ENCODE data around the gene CHRNA9.

The CHRNA9 gene

DNA sequence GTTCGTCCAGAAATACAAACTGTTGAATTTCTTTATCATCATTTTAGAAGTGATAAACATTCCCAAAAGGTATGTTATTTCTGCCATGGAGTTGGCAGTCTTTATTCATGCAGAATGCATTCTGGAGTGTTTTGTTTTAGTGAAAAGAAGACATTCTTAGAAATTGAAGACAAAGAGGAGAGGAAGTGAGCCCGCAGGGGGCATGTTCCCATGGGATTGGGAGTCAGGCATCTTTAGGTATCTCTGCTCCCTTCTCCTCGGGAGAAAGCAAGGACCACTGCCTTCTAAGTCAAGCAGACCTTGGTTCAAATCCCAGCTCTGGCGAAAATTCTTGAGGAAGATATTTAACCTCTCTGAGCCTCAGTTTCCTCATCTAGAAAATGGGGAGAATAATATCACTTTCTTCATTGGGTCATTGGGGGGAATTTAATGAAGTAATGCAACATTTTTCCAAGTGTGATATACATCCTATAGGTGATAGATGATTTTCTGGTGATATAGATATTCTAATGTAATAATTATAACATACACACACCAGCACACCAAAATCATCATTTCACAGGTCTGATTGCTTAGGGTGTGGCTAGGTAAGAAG lies 26.5 kb upstream of the CHRNA9 start:
- DNase-seq (ENCODE audit: low read depth, low spot score): no peak

DNA sequence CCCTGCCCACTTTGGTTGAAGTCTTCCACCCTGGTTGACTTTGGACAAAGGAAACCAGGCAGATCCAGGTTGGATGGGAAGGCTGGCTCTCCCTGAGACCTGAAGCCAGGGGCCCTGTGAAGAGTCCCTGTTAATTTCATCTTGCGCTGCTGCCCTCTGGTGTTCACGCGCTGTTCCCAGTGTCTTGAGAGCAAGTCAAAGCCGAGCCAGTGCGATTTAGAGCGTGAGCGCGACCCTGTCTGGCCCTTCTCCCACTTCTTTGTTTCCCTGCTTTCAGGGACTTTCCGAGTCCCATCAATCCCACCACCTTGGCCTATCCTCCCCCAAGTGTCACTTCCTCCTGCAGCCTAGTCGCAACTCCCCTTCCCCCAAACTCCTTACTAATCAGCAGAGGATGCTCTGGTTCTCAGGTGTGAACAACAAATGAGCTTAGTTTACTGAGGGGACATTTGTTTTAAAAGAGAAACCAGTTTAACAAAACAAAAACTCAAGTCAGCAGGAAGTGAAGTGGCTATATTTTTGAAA lies 25.8 kb upstream of the CHRNA9 start:
- peak; percentile 94 for DNase-seq (ENCODE audit: low read depth, low spot score)

DNA sequence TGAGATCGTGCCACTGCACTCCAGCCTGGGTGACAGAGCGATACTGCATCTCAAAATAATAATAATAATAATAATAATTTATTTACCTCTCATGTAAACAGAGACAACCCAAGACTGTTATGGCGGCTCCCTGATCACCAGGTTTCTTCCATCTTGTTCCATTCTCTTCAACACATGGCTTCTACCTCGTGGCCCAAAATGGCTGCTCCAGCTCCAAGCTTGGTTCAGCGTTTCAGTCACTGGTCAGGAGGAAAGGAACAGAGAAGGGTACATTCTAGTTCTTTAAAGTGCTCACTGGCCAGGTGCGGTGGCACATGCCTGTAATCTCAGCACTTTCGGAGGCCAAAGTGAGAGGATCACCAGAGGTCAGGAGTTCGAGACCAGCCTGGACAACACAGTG lies 24.9 kb upstream of the CHRNA9 start:
- no peak for DNase-seq (ENCODE audit: low read depth, low spot score)

DNA sequence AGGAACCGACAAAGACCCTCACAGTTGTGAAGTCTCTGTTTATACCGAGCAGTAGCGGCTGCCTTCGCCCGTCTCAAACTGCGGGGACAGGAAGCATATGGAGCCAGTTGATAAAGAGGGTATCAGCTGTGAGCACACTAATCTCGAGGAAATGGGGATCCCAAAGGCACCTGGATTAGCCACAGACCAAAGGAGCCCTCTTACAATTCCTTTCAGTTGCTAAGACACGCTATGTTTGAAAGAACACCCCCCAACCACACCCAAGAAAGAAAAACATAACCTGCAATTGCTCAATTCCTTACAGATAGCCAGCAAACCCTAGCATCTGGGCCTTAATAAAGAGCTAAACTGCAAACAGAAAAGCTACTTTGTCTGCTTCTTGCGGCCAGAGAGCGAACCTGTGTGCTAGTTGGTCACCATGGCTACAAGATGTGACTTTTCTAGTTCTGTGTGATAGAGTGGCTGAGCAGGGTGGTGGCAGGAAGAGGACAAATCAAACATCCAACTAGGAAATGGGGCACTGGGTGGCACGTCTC lies 23.3 kb upstream of the CHRNA9 start:
- no peak for DNase-seq (ENCODE audit: low read depth, low spot score)

DNA sequence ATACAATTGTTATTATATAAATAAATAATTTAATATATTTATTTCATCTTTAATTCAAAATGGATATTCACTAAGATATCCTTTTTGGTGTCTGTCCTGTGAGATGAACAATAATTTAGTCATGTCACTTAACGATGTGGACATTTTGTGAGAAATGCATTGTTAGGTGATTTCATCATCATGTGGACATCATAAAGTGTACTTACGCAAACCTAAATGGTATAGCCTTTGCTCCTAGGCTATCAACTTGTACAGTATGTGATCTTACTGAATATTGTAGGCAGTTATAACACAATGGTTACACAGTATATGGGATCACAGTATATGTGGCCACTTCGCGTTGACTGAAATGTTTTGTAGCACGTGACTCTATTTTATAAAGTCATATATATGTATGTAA lies 20.2 kb upstream of the CHRNA9 start:
- no peak for DNase-seq (ENCODE audit: low read depth, low spot score)

DNA sequence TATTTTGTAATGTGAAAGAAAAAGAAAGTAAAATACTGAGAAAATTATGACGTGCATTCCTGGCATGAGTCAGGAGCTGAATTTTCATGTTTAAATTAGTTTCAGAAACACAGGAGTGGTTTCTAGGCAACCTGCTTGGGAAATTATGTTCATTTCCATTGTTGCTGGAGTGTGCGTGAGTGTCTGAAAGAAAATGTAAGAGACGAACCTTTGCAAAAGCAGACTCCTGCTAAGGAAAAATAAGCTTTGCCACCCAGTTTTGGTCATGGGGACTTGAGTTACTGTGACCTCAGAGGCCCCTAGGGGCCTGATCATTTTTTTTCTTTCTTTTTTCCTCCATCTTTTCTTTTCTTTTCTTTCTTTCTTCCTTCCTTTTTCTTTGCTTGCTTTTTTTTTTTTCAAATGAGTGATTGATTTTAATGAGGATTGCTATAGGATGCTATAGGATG lies 18.8 kb upstream of the CHRNA9 start:
- no peak for DNase-seq (ENCODE audit: low read depth, low spot score)

DNA sequence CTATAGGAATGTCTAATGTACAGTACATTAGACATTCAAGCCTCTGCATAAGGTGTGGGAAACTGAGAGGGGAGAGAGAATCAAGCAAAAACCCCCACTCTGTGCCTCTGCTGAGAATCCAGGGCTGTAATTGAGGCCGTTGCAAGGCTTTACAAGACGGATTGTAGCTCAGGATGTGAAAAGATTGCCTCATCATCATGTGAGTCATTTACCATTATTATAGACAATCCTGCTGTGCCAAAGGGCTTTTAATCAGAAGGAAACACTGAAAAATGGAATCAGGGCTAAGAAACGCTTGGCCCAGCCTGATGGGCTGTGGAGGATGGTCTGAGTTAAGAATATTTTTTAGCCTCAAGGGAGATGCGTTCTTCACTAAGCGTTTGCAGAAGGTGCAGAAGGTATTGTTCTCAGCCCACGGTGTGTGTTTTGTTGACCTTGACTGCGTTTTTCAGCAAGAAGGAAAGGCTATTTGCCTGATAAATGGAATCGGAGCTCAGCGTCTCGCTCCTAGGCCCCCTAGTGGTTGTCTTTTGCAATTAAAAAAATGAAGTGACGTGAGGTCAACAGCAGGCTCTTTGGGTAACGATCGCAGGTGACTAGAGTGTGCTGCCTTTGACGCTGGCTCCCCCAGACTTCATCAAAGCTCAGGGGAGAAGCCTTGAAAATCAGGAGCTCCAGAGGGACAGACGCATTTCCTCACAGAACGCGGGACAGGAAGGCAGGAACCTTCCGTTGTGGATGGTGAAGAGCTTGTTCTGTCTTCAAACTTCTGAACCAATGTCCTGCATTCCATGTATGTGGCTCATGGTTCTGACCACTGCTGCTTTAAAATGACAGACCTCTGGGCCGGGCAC lies 18.1 kb upstream of the CHRNA9 start:
- DNase-seq (ENCODE audit: low read depth, low spot score): peak; percentile 83

DNA sequence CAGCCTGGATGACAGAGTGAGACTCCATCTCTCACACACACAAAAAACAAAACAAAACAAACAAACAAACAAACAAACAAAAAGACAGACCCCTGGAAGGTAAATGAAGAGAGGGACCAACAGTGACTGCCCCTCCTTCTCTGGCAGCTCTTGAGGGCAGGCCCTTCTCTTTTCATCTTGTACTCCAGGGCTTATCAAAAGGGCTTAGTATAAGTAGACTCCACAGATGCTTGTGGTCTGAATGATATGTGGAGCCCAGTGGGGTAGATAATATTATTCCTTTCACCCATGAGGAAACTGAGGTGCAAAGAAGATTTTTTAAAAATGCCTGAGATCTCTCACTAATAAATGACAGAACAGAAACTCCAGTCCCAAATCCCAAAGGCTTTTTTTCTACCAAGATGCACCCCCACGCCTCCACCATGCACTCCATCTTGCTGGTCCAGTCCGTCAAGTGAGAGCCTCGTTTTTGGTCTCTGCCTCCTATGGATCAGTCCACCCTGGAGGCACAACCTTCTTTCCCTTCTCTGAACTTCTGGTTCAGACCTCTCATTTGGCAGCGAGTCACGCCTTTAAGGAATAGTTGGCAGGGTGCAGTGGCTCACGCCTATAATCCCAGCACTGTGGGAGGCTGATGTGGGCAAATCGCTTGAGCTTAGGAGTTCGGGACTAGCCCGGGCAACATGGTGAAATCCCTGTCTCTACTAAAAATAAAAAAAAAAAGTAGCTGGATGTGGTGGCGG lies 17.0 kb upstream of the CHRNA9 start:
- no peak for DNase-seq (ENCODE audit: low read depth, low spot score)

DNA sequence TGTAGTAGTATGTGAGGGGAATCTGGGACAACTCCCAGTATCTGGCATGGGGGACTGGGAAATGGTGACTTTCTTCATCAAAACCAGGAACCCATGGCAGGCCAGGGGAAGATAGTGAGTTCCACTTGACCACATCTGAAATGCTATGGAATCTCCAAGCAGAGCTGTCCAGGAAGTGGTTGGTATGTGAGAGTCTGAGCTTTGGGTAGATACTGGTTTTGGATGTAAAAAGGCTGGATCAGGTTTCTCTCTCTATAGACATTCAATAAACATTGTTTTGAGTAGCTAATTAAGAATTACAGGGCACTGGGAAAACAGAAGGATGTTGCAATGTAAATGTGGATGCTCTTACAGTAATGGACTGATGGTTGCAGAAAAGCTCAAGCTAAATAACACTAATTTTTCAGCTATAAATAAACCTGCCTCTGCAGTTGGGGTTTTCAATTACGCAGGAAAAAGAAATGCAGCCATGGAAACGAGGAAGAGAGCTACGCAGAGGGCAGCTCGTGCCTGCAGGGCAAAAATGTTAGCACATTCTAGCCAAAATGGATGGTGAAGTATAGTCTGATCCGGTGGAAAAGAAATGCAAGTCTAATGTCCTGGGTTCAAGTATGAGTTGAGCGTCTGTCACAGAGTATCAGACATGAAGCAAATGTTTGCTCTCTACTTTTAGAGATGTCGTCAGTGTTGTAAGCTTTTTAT lies 13.4 kb upstream of the CHRNA9 start:
- no peak for DNase-seq (ENCODE audit: low read depth, low spot score)

DNA sequence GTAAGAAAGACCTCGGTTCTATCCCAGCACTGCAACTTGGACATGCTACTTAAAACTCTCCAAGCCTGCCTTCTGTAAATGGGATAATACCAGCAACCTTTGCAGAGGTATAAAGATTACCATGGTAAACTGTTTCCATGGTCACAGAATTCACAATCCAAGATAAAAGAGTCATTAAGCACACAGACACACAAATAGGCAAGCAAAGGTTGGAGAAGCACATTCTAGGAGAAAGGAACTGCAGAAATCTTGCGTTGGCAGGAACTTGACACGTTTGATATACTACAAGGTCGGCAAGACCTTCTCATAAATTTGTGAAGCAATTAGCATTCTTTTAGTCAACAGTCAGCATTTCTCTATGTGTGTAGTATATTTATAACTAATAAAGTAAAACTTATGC lies 12.3 kb upstream of the CHRNA9 start:
- no peak for DNase-seq (ENCODE audit: low read depth, low spot score)

DNA sequence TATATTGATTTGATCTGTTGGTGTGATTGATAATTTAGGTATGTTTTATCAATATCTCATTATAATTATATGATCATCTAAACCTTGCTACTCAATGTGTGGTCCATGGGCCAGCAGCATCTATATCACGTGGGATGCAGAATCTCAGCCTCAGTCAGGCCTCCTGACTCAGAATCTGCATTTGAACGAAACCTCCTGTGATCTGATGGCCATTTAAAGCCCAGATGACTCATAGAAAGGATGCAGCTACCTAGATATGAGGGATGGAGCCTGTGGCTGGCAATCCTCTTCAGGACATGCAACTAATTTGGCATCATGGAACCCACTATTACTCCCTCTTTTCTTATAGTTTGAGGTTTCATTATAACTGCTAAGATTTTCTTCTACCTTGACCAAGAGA lies 11.3 kb upstream of the CHRNA9 start:
- DNase-seq (ENCODE audit: low read depth, low spot score): no peak

DNA sequence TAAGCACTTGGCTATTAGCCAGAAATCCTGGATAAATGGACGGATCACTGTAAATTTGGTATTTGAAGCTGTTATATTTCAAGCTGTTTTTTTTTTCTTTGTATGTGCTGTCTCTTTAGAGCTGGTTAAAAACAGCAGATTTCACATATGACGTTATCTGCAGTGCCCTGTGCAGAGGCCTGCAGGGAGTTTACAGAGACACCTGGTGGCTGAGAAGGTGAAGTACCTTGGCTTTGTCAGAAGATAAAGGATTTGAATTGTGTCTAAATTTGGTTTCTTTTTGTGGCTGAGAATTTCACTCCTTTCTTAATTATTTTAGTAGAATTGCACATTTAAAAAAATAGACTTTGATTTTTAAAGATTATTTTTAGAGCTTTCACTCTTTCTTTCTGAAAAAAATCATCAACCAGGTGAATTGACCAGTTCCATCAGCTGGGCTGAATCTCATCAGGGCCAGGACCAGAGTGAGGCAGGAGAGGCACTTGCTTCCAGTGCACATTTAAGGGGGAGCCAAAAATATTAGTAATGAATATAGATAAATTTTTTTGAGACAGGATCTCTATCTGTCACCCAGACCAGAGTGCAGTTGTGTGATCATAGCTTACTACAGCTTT lies 9.6 kb upstream of the CHRNA9 start:
- no peak for DNase-seq (ENCODE audit: low read depth, low spot score)

DNA sequence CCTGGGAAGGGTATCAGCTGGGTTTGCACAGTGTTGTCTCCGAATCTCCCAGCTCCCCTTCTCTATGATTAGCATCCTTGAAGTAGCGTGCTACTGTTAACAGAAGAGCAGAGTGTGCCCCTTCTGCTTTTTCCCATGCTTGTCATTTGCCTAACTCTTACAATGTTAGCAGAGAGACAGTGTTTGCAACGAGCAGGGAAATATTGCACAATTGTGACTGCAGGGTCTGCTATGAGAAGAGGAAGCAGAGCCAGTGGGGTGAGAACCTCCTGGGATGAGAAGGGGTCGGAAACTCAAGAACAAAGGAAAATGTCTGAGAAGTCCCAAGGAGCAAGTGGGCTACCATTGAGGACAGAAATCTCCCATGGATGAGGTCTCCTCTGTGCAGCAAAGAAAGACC lies 7.8 kb upstream of the CHRNA9 start:
- no peak for DNase-seq (ENCODE audit: low read depth, low spot score)

DNA sequence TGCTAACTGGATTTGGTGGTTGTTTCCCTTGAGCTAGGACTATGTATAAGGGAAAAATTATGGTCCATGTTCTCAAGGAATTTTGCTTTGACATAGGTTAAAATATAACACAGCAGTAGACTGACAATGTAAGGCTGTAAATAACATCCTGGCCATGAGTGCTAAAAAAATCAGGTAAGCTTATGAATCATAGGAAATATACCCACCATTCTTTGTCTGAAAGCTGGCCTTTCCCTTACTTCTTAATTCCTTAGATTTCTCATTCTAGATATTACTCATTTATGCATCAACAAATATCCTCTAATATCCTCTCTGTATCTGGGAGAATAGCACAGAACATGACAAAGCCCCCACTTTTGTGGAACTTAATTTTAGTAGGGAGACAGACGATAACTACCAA lies 6.8 kb upstream of the CHRNA9 start:
- DNase-seq (ENCODE audit: low read depth, low spot score): no peak

DNA sequence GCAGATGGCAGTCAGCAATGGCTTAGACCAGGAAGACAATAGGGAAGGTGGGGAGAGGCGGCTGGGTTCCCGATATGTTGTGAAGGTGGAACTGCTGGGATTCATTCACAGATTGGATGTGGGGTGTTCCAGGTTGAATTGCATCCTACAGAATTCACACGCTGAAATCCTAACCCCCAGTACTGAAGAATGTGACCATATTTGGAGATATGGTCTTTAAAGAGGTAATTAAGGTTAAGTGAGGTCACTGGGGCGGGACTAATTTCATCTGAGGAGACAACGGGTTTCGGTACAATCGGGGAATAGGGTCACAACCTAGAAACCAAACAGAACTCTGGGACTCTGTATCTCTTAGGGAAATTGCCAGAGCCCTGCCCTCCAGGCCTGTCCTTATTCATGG lies 5.3 kb upstream of the CHRNA9 start:
- DNase-seq (ENCODE audit: low read depth, low spot score): no peak

DNA sequence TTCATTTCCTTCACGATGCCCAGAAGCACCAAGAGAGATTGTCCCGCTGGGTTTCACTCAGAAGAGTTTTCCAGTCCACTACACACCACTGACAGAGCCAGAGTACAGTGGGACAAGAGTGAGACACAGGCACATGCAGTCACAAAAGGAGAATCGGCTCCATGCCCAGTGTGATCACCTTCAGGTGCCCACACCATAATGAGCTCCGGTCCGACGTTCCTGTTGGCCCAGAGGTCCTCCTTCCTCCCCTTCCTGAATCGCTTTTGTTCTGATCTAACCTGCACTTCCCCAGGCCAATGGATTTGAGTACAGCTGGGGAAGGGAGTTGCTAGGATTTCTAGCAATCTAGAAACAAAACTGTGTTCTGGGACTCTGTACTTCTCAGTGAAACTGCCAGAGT lies 4.6 kb upstream of the CHRNA9 start:
- no peak for DNase-seq (ENCODE audit: low read depth, low spot score)

DNA sequence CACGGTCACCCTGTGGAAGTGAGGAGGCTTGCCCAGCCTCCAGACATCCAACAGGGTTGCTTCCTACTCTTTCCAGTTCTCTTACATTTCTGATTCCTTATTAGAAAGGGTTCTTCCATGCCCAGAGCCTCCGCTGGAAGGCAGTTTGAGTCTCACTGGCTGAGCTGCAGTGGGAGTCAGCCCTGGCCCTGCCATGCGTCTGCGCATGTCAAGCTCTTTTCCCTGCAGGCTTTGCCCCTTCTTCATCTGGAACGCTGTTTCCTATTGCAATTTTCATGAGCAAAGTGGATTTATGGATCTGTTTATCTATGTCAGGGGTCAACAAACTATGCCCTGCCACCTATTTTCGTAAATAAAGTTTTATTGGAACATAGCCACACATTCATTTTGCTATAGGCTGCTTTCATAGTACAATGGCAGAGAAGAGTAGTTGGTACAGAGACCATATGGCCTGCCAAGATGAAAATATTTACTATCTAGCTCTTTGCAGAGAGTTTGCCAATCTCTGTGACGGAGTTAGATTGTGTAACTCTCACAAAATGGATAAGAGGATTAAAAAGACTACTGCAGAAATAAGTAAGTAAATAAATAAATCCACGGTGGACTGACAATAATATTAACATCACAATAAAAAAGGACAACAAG lies 3.9 kb upstream of the CHRNA9 start:
- DNase-seq (ENCODE audit: low read depth, low spot score): no peak

DNA sequence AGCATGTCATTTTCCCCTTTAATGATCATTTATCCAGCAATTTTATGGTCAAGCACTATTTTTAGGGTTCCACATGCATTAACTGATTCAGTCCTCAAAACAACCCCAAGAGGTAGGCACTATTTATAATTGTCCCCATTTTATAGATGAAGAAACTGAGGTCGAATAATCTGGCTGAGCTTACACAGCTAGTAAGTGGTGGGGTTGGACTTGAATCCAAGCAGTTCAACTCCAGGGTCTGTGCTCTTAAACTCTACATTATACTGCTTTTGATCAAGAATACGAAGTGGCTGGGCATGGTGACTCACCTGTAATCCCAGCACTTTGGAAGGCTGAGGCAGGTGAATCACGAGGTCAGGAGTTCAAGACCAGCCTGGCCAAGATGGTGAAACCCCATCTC lies 3.2 kb upstream of the CHRNA9 start:
- no peak for DNase-seq (ENCODE audit: low read depth, low spot score)

DNA sequence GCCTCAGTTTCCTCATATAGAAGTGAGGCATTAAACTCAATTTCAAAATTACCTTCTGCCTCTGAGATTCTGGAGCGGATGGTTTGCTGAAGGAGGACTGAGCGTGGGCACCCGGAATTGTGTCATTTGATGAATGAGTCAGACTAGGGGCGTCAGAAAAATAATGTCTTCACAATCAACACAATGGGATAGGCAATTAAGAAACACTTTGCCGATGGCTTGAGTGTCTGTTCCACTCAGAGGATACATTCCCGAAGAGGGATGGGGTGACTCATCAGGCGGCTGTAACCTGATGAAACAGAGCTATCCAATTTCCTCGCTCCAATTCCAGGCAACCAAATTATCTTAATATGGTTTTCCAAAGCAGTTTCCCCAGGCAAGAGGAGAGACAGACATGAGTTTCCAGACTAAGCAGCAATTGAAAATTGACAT lies 1.2 kb upstream of the CHRNA9 start:
- no peak for DNase-seq (ENCODE audit: low read depth, low spot score)

DNA sequence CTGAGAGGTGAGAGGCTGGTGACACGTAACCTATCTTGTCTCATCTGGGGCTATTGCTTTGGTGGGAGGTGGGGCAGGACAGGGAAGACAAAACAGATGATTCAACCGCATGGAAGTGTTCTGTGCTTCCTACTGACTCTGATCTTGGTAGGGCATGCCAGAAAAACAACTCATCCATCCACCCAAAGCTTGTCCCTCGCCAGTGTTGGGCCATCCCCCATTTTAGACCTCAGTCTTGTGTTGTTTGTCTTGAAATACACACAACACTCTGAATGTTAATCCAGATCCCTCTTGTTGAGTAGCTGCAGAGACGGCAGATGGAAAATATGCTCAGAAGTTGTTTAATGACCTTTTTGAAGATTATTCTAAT lies 377 bp downstream of the CHRNA9 start:
- DNase-seq (ENCODE audit: low read depth, low spot score): peak; percentile 66

DNA sequence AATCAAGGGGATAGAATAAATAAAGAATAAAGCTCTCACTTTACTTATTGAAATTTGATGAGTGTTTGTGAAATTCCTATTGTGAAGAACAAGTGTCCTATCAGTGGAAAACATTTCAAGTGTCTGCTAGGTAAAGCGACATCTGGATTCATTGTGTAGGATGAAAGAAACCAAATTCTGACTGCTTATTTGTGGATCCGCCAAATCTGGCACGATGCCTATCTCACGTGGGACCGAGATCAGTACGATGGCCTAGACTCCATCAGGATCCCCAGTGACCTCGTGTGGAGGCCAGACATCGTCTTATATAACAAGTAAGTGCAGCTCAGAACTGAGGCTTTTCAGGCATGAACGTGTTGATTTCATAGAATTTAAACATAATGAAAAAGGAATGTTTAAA lies 1.9 kb downstream of the CHRNA9 start:
- no peak for DNase-seq (ENCODE audit: low read depth, low spot score)

Measured in ELF-1 (cell line).